Epithelial cell of alveolus of lung (primary cell): ENCODE measurements around the gene APOBEC3F. TPM values are rescaled to one million over a fixed set of nuclear protein-coding genes. Genes with fewer than 3 reads are reported as not detected.

Experiments
- total RNA-seq: library from RNA; depleted of rRNA; stranded (reverse); fragments of >200 nt; gene quantifications from 2 replicates; pipeline ENCODE4 v1.2.1, GENCODE V29; 2015

Gene APOBEC3F
- 3.9 and 5.5 TPM in 2 replicates for total RNA-seq

GRCh38 chr22:39040538-39041296, at the start of gene APOBEC3F:
Gene APOBEC3F, plus strand, starts transcription at chr22:39040864. Its CDS starts 97 bp downstream, at chr22:39040961.

DNA sequence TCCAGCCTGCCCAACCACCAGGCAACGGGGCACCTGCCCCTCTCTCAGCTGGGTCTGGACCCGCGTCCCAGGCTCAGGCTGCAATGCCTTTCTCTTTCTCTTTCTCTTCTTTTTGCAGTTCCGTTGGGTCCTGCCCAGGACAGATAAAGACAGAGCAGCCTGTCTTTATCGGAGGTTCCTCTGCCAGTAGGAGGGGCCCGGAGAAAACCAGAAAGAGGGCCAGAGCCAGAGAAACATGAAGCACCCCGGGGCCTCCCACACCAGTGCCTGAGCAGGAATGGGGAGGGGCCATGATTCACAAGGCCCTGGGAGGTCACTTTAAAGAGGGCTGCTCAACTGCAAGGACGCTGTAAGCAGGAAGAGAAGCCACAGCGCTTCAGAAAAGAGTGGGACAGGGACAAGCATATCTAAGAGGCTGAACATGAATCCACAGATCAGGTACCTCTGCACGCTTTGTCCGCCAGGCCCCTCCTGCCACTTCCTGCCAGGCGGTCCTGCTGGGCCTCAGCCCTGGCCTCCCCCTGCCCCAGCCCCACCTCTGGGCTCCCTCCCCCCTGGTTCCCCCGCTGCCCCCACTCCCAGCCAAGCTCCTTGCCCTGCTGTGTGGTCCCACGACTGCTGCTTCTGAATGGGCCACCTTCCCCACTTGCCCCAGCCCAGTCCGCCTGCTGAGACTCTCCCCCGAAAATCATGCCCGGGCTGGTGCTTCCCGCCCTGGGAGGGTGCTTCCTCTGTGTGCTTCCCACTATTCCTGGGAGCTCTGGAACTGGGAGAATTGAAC, 26.5 kb upstream of the APOBEC3F start, which contains the start of gene APOBEC3C:
APOBEC3C (plus strand) TSS at position 316 of the 781 bp plus-strand sequence; CDS start at position 422, 106 bp downstream.

GRCh38 chr22:39077026-39077840, 36.6 kb downstream of the APOBEC3F start, which contains the start of gene APOBEC3G:
Gene APOBEC3G, plus strand, starts transcription at chr22:39077275. Its CDS starts 87 bp downstream, at chr22:39077362.

GRCh38 chr22:39097098-39098020, 56.7 kb downstream of the APOBEC3F start, which contains the start of gene APOBEC3H:
Gene APOBEC3H, plus strand, starts transcription at chr22:39097244. Its CDS starts 3,035 bp downstream, at chr22:39100279.

Other genes with a start within 250 kb of the APOBEC3F start
- 21.1 and 33.5 TPM in 2 replicates for gene DNAL4, start 246.7 kb upstream of the APOBEC3F start, total RNA-seq
- gene NPTXR, start 196.8 kb upstream of the APOBEC3F start, total RNA-seq, result 0.78 and 4.4 TPM in 2 replicates
- 51.2 and 56.5 TPM in 2 replicates for gene CBX6, start 168.6 kb upstream of the APOBEC3F start, total RNA-seq
- not detected in 2 replicates for gene APOBEC3A, start 83.3 kb upstream of the APOBEC3F start, total RNA-seq
- gene APOBEC3B, start 58.5 kb upstream of the APOBEC3F start, total RNA-seq, result 9.7 and 31.5 TPM in 2 replicates
- gene APOBEC3C, start 26.6 kb upstream of the APOBEC3F start, total RNA-seq, result 26.5 and 31.0 TPM in 2 replicates
- 1.7 and 3.0 TPM in 2 replicates for gene APOBEC3D, start 19.7 kb upstream of the APOBEC3F start, total RNA-seq
- 13.0 and 13.6 TPM in 2 replicates for gene APOBEC3G, start 36.4 kb downstream of the APOBEC3F start, total RNA-seq
- gene APOBEC3H, start 56.4 kb downstream of the APOBEC3F start, total RNA-seq, result 0.16 TPM in 1 of 2 replicates, not detected in the other
- gene CBX7, start 111.8 kb downstream of the APOBEC3F start, total RNA-seq, result 1.0 and 25.2 TPM in 2 replicates
- 3.1 and 9.2 TPM in 2 replicates for gene PDGFB, start 204.1 kb downstream of the APOBEC3F start, total RNA-seq